Measurements from ENCODE around the gene MRNIP. TPM values are rescaled to one million over a fixed set of nuclear protein-coding genes. Genes with fewer than 3 reads are reported as not detected.

Gene MRNIP
- total and polyA plus RNA-seq, 2 of the 8 experiments (the other 6 are each of a cell fraction or from before 2014, with no cell fraction given): 29.6 TPM

DNA sequence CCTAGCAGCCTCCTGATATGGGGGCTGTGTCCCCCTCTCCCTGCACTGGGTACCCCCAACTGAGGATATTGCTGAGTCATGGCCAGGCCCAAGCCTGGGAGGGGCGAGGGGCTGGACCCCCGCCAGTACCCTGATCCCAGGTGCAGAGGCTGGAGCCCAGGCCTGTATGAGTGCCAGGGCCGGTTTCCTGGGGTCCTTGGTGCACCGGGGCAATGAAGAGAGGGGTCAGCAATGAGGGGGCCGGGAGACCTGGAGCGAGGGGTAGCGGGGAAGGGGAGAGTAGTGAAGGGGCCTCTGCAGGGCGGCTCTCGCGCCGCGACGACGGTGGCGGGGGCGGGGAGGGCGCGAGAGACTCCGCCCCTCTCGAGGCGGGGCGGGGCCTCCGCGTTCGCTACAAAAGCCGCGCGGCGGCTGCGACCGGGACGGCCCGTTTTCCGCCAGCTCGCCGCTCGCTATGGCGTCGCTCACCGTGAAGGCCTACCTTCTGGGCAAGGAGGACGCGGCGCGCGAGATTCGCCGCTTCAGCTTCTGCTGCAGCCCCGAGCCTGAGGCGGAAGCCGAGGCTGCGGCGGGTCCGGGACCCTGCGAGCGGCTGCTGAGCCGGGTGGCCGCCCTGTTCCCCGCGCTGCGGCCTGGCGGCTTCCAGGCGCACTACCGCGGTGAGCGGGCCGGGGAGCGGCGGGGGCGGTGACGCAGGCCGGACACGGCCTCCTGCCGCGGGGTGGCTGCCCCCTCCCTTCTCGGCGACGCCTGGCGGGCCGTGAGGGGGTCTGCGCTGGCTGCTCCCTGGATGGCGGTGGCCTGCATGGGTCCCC is 37.9 kb downstream of the MRNIP start, which contains the start of gene SQSTM1 (continued):
- TF ChIP-seq TCF12 (IDR thresholded peaks at IDR 0.05; ENCODE audit: low read depth, low read length) (no peak), ATF2 (IDR thresholded peaks at IDR 0.05; ENCODE audit: low read length) (no peak), NANOG (IDR thresholded peaks at IDR 0.05; ENCODE audit: insufficient read depth, low read depth, low read length, poor library complexity, severe bottlenecking) (no peak), EGR1 (IDR thresholded peaks at IDR 0.05; ENCODE audit: borderline replicate concordance, low read depth, low read length) (peak; percentile 75; the same call in 1 of the 2 replicates), CHD1 (IDR thresholded peaks at IDR 0.05; ENCODE audit: low read depth, low read length) (no peak), BACH1 (IDR thresholded peaks at IDR 0.05; ENCODE audit: low read length) (peak; percentile 98), BCL11A (IDR thresholded peaks at IDR 0.05; ENCODE audit: low read depth in 2 of 2, low read length in 2 of 2) (no peak), RBBP5 (IDR thresholded peaks at IDR 0.05; ENCODE audit: borderline replicate concordance, low read depth, low read length) (no peak; the same call in 1 of the 2 replicates), NRF1 (IDR thresholded peaks at IDR 0.05; ENCODE audit: low read depth, low read length) (no peak), SP4 (IDR thresholded peaks at IDR 0.05; ENCODE audit: low read length) (0 out of 2 replicates have a peak, but pooled peaks have one; percentile 13), JUN (IDR thresholded peaks at IDR 0.05; ENCODE audit: low read depth, low read length) (no peak), RXRA (IDR thresholded peaks at IDR 0.05; ENCODE audit: insufficient read depth, low read depth, low read length) (no peak), TBP (IDR thresholded peaks at IDR 0.05; ENCODE audit: low read depth, low read length) (peak; percentile 89), CBX5 (IDR thresholded peaks at IDR 0.05; ENCODE audit: low read depth, low read length) (no peak), SAP30 (IDR thresholded peaks at IDR 0.05; ENCODE audit: insufficient read depth, insufficient replicate concordance, low read length) (no peak), PHF8 (conservative IDR thresholded peaks at IDR 0.05; ENCODE audit: low read depth, low read length) (peak; percentile 94), KDM5A (IDR thresholded peaks at IDR 0.05; ENCODE audit: low read length) (no peak; the same call in 1 of the 2 replicates), KDM4A (IDR thresholded peaks at IDR 0.05; ENCODE audit: low read depth, low read length, severe bottlenecking) (peak; percentile 68)
- TF ChIP-seq, protein P1, sequence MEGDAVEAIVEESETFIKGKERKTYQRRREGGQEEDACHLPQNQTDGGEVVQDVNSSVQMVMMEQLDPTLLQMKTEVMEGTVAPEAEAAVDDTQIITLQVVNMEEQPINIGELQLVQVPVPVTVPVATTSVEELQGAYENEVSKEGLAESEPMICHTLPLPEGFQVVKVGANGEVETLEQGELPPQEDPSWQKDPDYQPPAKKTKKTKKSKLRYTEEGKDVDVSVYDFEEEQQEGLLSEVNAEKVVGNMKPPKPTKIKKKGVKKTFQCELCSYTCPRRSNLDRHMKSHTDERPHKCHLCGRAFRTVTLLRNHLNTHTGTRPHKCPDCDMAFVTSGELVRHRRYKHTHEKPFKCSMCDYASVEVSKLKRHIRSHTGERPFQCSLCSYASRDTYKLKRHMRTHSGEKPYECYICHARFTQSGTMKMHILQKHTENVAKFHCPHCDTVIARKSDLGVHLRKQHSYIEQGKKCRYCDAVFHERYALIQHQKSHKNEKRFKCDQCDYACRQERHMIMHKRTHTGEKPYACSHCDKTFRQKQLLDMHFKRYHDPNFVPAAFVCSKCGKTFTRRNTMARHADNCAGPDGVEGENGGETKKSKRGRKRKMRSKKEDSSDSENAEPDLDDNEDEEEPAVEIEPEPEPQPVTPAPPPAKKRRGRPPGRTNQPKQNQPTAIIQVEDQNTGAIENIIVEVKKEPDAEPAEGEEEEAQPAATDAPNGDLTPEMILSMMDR (IDR thresholded peaks at IDR 0.05; ENCODE audit: control extremely low read depth in 1 of 3, insufficient read depth in 1 of 3, low read depth in 1 of 3, low read length in 3 of 3): no peak

Measured in H1 (cell line).